HL-60 (cell line): ENCODE results near the gene SERBP1.

Experiments
- DNase-seq, 2 experiments: peaks; one replicate each; pipeline ENCODE4 v3.0.0-alpha.2; 2010 to 2020; ENCODE audit warnings: low read depth in 1 of 2, low spot score in 1 of 2
- H3K27ac ChIP-seq: fragments of 250-450 bp; sonication (Bioruptor Pico); replicated peaks from 2 replicates; pipeline ENCODE4 v1.5.1; 2020; ENCODE audit warnings: mild to moderate bottlenecking, moderate library complexity
- H3K27me3 ChIP-seq: fragments of 250-450 bp; sonication (Bioruptor Pico); 2 replicates; pipeline ENCODE4 v1.5.1; 2021; ENCODE audit warnings: mild to moderate bottlenecking, moderate library complexity; ENCODE audit not compliant: insufficient read depth, poor library complexity, severe bottlenecking
- H3K4me3 ChIP-seq: replicated peaks from 2 replicates; pipeline ENCODE4 v1.5.1; 2011; ENCODE audit warnings: mild to moderate bottlenecking, control low read depth, low read length; ENCODE audit not compliant: insufficient read depth
- CTCF ChIP-seq: IDR thresholded peaks from one replicate; pipeline ENCODE4 v1.5.1; 2011; ENCODE audit warnings: low read length, control low read depth, inconsistent platforms; ENCODE audit not compliant: insufficient read depth
- GABPA ChIP-seq: IDR thresholded peaks from 2 replicates; pipeline ENCODE4 v1.6.1; 2012; ENCODE audit warnings: low read depth
- POLR2AphosphoS5 ChIP-seq: IDR thresholded peaks from 2 replicates; pipeline ENCODE4 v1.6.1; 2012; ENCODE audit warnings: low read depth
- REST ChIP-seq: IDR thresholded peaks from 2 replicates; pipeline ENCODE4 v1.6.1; 2012; ENCODE audit warnings: low read depth; ENCODE audit not compliant: insufficient replicate concordance
- SPI1 ChIP-seq: IDR thresholded peaks from 2 replicates; pipeline ENCODE4 v1.6.1; 2012; ENCODE audit warnings: low read depth, mild to moderate bottlenecking, borderline replicate concordance

Gene SERBP1

GRCh38 chr1:67372898-67373297 lies 57.3 kb downstream of the SERBP1 start:
- no peak for TF ChIP-seq REST
- no peak for TF ChIP-seq GABPA
- no peak for TF ChIP-seq POLR2AphosphoS5
- no peak for TF ChIP-seq CTCF
- no peak for TF ChIP-seq SPI1
- H3K4me3 ChIP-seq: no peak overlapping the region
- no peak for DNase-seq
- no peaks in the 10 kb centered on the region for H3K27me3 ChIP-seq
- no peak overlapping the region for H3K27ac ChIP-seq

GRCh38 chr1:67372136-67372535 lies 58.1 kb downstream of the SERBP1 start:
- H3K4me3 ChIP-seq: no peak overlapping the region
- no peak for DNase-seq
- H3K27me3 ChIP-seq: no peaks in the 10 kb centered on the region
- no peak overlapping the region for H3K27ac ChIP-seq
- no peak for TF ChIP-seq CTCF
- no peak for TF ChIP-seq REST
- no peak for TF ChIP-seq GABPA
- no peak for TF ChIP-seq SPI1
- no peak for TF ChIP-seq POLR2AphosphoS5

- TF ChIP-seq POLR2AphosphoS5 (no peak), CTCF (no peak), REST (no peak), GABPA (no peak), SPI1 (no peak)
- Histone ChIP-seq H3K4me3 (no peak overlapping the region), H3K27ac (no peak overlapping the region), H3K27me3 (no peaks in the 10 kb centered on the region)
- DNase-seq: no peak
Observed at GRCh38 chr1:67371681-67372080, 58.5 kb downstream of the SERBP1 start.
